Neural cell (in vitro differentiated cells): ENCODE data around the gene NIPSNAP2. TPM values are rescaled to one million over a fixed set of nuclear protein-coding genes. Genes with fewer than 3 reads are reported as not detected.
"Not testable (repeated sequence)": the region's sequence is repeated elsewhere in the genome, so short reads cannot be mapped to it uniquely, and the experiment has no call there.

ENCODE experiments used
- H2AFZ ChIP-seq: fragments of 200-600, 300-800 bp; sonication (generic), shearing (Covaris generic); 2 replicates; pipeline ENCODE4 v1.6.0; 2014; ENCODE audit warnings: low read depth, mild to moderate bottlenecking, antibody characterized with exemption, low read length, moderate library complexity
- H3F3A ChIP-seq: fragments of 200-600 bp; shearing (Covaris generic); 2 replicates; pipeline ENCODE4 v1.6.1; 2016; ENCODE audit warnings: mild to moderate bottlenecking, moderate library complexity, mixed read lengths, antibody characterized with exemption, low read length; ENCODE audit not compliant: insufficient read depth, poor library complexity, severe bottlenecking
- H3K27ac ChIP-seq: fragments of 200-600, 300-800 bp; sonication (generic), shearing (Covaris generic); 2 replicates; pipeline ENCODE4 v1.5.1; 2014; ENCODE audit warnings: mild to moderate bottlenecking, low read length, moderate library complexity
- H3K27me3 ChIP-seq: fragments of 300-800, 200-600 bp; sonication (generic), shearing (Covaris generic); 2 replicates; pipeline ENCODE4 v1.6.0; 2014; ENCODE audit warnings: mild to moderate bottlenecking, low read depth, low read length, moderate library complexity; ENCODE audit not compliant: insufficient read depth
- H3K36me3 ChIP-seq: fragments of 300-800, 200-600 bp; sonication (generic), shearing (Covaris generic); 2 replicates; pipeline ENCODE4 v1.5.1; 2014; ENCODE audit warnings: mild to moderate bottlenecking, antibody characterized with exemption, low read length, moderate library complexity; ENCODE audit not compliant: insufficient read depth
- H3K4me2 ChIP-seq: fragments of 300-800, 200-600 bp; sonication (generic), shearing (Covaris generic); 2 replicates; pipeline ENCODE4 v1.6.0; 2014; ENCODE audit warnings: mild to moderate bottlenecking, low read length
- H3K4me3 ChIP-seq: fragments of 300-800, 200-600 bp; sonication (generic), shearing (Covaris generic); 2 replicates; pipeline ENCODE4 v1.5.1; 2014; ENCODE audit warnings: mild to moderate bottlenecking, low read length, moderate library complexity
- H3K79me2 ChIP-seq: fragments of 200-600 bp; shearing (Covaris generic); replicated peaks from 2 replicates; pipeline ENCODE4 v1.6.0; 2014; ENCODE audit warnings: mild to moderate bottlenecking, low read length, moderate library complexity; ENCODE audit not compliant: insufficient read depth
- H3K9ac ChIP-seq: fragments of 300-800, 200-600 bp; sonication (generic), shearing (Covaris generic); 2 replicates; pipeline ENCODE4 v1.6.1; 2016; ENCODE audit warnings: mild to moderate bottlenecking, low read length, mixed read lengths
- H3K9me2 ChIP-seq: fragments of 200-600 bp; shearing (Covaris generic); 2 replicates; pipeline ENCODE4 v1.6.1; 2016; ENCODE audit warnings: mild to moderate bottlenecking, low read length, mixed read lengths; ENCODE audit not compliant: insufficient read depth
- H3K9me3 ChIP-seq: fragments of 200-600, 300-800 bp; sonication (generic), shearing (Covaris generic); 2 replicates; pipeline ENCODE4 v1.6.1; 2016; ENCODE audit warnings: mild to moderate bottlenecking, mixed run types, low read length, moderate library complexity, mixed read lengths
- H4K20me1 ChIP-seq: fragments of 200-600 bp; shearing (Covaris generic); 2 replicates; pipeline ENCODE4 v1.6.1; 2016; ENCODE audit warnings: mild to moderate bottlenecking, mixed run types; ENCODE audit not compliant: insufficient read depth
- EP300 ChIP-seq: fragments of 450-650 bp; conservative IDR thresholded peaks from 2 replicates; pipeline ENCODE4 v1.6.1; 2014; ENCODE audit warnings: antibody characterized with exemption, mild to moderate bottlenecking, moderate library complexity; ENCODE audit not compliant: poor library complexity, severe bottlenecking
- EZH2 ChIP-seq: fragments of 200-600, 300-800 bp; shearing (Covaris generic), sonication (generic); IDR thresholded peaks from 2 replicates; pipeline ENCODE4 v1.6.1; 2014; ENCODE audit warnings: antibody characterized with exemption, low read length, borderline replicate concordance, mild to moderate bottlenecking; ENCODE audit not compliant: insufficient read depth, poor library complexity, severe bottlenecking
- MXI1 ChIP-seq: fragments of 450-650 bp; conservative IDR thresholded peaks from 2 replicates; pipeline ENCODE4 v1.6.1; 2014; ENCODE audit warnings: antibody characterized with exemption, mild to moderate bottlenecking; ENCODE audit not compliant: poor library complexity, severe bottlenecking
- POLR2AphosphoS5 ChIP-seq: IDR thresholded peaks from 2 replicates; pipeline ENCODE4 v1.6.1; 2012
- RAD21 ChIP-seq: fragments of 450-650 bp; conservative IDR thresholded peaks from 2 replicates; pipeline ENCODE4 v1.6.1; 2014; ENCODE audit warnings: antibody characterized with exemption, mild to moderate bottlenecking, moderate library complexity
- SMC3 ChIP-seq: fragments of 450-650 bp; conservative IDR thresholded peaks from 2 replicates; pipeline ENCODE4 v1.6.1; 2014; ENCODE audit warnings: antibody characterized with exemption, mild to moderate bottlenecking, moderate library complexity; ENCODE audit not compliant: poor library complexity
- TAF1 ChIP-seq: IDR thresholded peaks from 2 replicates; pipeline ENCODE4 v1.6.1; 2012; ENCODE audit warnings: low read depth
- polyA plus RNA-seq: library from polyadenylated mRNA; depleted of rRNA; stranded (reverse); fragments of >200 nt; gene quantifications from 2 replicates; pipeline ENCODE4 v1.2.3, GENCODE V29; 2014
- TF ChIP-seq, protein P1 (sequence below): IDR thresholded peaks from 2 replicates; pipeline ENCODE4 v1.6.1; 2012; ENCODE audit warnings: borderline replicate concordance
- TF ChIP-seq, protein P2 (sequence below): fragments of 450-650 bp; IDR thresholded peaks from 2 replicates; pipeline ENCODE4 v1.5.1; 2014; ENCODE audit warnings: antibody characterized with exemption, mild to moderate bottlenecking, moderate library complexity; ENCODE audit not compliant: poor library complexity, severe bottlenecking

Gene NIPSNAP2
- polyA plus RNA-seq, 1 donor from 2014 or later: 87.0 TPM

DNA sequence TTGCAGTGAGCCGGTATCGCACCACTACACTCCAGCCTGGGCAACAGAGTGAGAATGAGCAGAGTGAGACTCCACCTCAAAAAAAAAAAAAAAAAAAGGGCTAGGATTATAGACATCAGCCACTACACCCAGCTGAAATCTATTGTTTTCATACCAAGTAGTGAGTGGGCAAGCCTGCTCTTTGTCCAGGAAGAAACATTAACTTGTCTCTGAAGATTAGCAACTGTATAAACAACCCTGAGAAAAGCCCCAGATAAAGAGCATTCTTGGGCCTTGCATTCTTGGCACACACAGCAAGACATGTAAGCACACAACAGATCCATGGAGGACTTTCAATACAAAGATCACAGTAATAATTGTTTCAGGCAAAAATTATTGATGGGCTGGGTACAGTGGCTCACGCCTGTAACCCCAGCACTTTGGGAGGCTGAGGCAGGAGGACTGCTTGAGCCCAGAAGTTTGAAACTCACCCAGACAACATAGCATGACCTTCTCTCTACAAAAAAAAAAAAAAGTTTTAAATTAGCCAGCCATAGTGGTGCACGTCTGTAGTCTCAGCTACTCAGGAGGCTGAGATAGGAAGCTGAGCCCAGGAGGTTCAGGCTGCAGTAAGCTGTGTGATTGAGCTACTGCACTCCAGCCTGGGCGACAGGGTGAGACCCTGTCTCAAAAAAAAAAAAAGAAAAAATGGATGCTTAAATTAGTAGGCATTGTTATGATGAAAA lies 82.5 kb downstream of the NIPSNAP2 start:
- Histone ChIP-seq H3K9me3 (no peaks in the 10 kb centered on the region), H3K4me2 (no peak overlapping the region), H3K36me3 (no peaks in the 10 kb centered on the region), H3K9me2 (no peaks in the 10 kb centered on the region), H4K20me1 (no peaks in the 10 kb centered on the region), H3K27ac (no peak overlapping the region), H3K79me2 (peaks cover 10% of the 10 kb centered on the region), H3K27me3 (no peaks in the 10 kb centered on the region), H3K9ac (no peak overlapping the region), H3F3A (peaks cover 3% of the 10 kb centered on the region), H2AFZ (no peak overlapping the region), H3K4me3 (no peak overlapping the region)
- TF ChIP-seq EP300 (no peak), MXI1 (no peak), RAD21 (no peak), SMC3 (no peak), EZH2 (no peak), POLR2AphosphoS5 (no peak), TAF1 (no peak)
- TF ChIP-seq, protein P1, sequence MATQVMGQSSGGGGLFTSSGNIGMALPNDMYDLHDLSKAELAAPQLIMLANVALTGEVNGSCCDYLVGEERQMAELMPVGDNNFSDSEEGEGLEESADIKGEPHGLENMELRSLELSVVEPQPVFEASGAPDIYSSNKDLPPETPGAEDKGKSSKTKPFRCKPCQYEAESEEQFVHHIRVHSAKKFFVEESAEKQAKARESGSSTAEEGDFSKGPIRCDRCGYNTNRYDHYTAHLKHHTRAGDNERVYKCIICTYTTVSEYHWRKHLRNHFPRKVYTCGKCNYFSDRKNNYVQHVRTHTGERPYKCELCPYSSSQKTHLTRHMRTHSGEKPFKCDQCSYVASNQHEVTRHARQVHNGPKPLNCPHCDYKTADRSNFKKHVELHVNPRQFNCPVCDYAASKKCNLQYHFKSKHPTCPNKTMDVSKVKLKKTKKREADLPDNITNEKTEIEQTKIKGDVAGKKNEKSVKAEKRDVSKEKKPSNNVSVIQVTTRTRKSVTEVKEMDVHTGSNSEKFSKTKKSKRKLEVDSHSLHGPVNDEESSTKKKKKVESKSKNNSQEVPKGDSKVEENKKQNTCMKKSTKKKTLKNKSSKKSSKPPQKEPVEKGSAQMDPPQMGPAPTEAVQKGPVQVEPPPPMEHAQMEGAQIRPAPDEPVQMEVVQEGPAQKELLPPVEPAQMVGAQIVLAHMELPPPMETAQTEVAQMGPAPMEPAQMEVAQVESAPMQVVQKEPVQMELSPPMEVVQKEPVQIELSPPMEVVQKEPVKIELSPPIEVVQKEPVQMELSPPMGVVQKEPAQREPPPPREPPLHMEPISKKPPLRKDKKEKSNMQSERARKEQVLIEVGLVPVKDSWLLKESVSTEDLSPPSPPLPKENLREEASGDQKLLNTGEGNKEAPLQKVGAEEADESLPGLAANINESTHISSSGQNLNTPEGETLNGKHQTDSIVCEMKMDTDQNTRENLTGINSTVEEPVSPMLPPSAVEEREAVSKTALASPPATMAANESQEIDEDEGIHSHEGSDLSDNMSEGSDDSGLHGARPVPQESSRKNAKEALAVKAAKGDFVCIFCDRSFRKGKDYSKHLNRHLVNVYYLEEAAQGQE: no peak
- TF ChIP-seq, protein P2, sequence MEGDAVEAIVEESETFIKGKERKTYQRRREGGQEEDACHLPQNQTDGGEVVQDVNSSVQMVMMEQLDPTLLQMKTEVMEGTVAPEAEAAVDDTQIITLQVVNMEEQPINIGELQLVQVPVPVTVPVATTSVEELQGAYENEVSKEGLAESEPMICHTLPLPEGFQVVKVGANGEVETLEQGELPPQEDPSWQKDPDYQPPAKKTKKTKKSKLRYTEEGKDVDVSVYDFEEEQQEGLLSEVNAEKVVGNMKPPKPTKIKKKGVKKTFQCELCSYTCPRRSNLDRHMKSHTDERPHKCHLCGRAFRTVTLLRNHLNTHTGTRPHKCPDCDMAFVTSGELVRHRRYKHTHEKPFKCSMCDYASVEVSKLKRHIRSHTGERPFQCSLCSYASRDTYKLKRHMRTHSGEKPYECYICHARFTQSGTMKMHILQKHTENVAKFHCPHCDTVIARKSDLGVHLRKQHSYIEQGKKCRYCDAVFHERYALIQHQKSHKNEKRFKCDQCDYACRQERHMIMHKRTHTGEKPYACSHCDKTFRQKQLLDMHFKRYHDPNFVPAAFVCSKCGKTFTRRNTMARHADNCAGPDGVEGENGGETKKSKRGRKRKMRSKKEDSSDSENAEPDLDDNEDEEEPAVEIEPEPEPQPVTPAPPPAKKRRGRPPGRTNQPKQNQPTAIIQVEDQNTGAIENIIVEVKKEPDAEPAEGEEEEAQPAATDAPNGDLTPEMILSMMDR: no peak

DNA sequence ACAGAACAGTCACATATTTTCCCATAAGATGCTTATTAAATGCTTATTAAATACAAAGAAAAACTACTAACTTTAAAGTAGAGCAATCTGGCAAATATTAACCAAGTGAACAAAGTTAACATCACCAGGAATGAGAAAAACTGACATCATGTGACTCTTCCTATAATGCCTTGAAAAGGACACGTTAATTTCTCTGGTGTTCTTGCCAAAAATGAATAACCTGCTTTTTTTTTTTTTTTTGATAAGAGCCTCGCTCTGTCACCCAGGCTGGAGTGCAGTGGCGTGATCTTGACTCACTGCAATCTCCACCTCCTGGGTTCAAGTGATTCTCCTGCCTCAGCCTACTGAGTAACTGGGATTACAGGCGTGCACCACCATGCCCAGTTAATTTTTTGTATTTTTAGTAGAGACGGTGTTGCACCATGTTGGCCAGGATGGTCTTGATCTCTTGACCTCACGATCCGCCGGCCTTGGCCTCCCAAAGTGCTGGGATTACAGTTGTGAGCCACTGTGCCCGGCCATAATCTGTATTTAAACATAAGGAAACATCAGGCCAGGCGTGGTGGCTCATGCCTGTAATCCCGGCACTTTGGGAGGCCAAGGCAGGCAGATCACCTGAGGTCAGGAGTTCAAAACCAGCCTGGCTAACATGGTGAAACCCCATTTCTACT lies 83.2 kb downstream of the NIPSNAP2 start:
- not testable (repeated sequence) for H3K9me3 ChIP-seq, H3K4me2 ChIP-seq, H3K9ac ChIP-seq, H2AFZ ChIP-seq, H3F3A ChIP-seq, H3K4me3 ChIP-seq, H3K9me2 ChIP-seq, H3K27ac ChIP-seq, H4K20me1 ChIP-seq, H3K36me3 ChIP-seq, H3K27me3 ChIP-seq
- peaks cover 16% of the 10 kb centered on the region for H3K79me2 ChIP-seq
